Measurements from ENCODE around the gene CROCC2.
"Not testable (repeated sequence)": the region's sequence is repeated elsewhere in the genome, so short reads cannot be mapped to it uniquely, and the experiment has no call there.

The CROCC2 gene

GRCh38 chr2:240964704-240965295 is 58.7 kb downstream of the CROCC2 start:
- no peak for DNase-seq (ENCODE audit: low read depth in 2 of 2, low spot score in 1 of 2)

- DNase-seq (ENCODE audit: low read depth in 2 of 2, low spot score in 1 of 2) = no peak
Measured at GRCh38 chr2:240965296-240965904, 59.3 kb downstream of the CROCC2 start.

- DNase-seq (ENCODE audit: low read depth in 2 of 2, low spot score in 1 of 2) = no peak
Measured at GRCh38 chr2:240965905-240966456, 59.8 kb downstream of the CROCC2 start.

GRCh38 chr2:240966457-240966905 is 60.3 kb downstream of the CROCC2 start:
- no peak for DNase-seq (ENCODE audit: low read depth in 2 of 2, low spot score in 1 of 2)

GRCh38 chr2:240966906-240967680 is 61.0 kb downstream of the CROCC2 start:
- no peak for DNase-seq (ENCODE audit: low read depth in 2 of 2, low spot score in 1 of 2)

- DNase-seq (ENCODE audit: low read depth in 2 of 2, low spot score in 1 of 2) = no peak
Measured at GRCh38 chr2:240967681-240968621, 61.8 kb downstream of the CROCC2 start.

GRCh38 chr2:240968731-240969624 is 62.8 kb downstream of the CROCC2 start:
- no peak for DNase-seq (ENCODE audit: low read depth in 2 of 2, low spot score in 1 of 2)

GRCh38 chr2:240970104-240970503 is 64.0 kb downstream of the CROCC2 start:
- no peak for DNase-seq (ENCODE audit: low read depth in 2 of 2, low spot score in 1 of 2)

GRCh38 chr2:240970816-240971215 is 64.7 kb downstream of the CROCC2 start:
- no peak for DNase-seq (ENCODE audit: low read depth in 2 of 2, low spot score in 1 of 2)

- no peak for DNase-seq (ENCODE audit: low read depth in 2 of 2, low spot score in 1 of 2)
Measured at GRCh38 chr2:240972201-240972600, 66.1 kb downstream of the CROCC2 start.

- DNase-seq (ENCODE audit: low read depth in 2 of 2, low spot score in 1 of 2) = no peak
Measured at GRCh38 chr2:240972636-240973521, 66.7 kb downstream of the CROCC2 start.

GRCh38 chr2:240974771-240975572 is 68.8 kb downstream of the CROCC2 start:
- no peak for DNase-seq (ENCODE audit: low read depth in 2 of 2, low spot score in 1 of 2)

GRCh38 chr2:240975903-240976302 is 69.8 kb downstream of the CROCC2 start:
- DNase-seq (ENCODE audit: low read depth in 2 of 2, low spot score in 1 of 2) = not testable (repeated sequence)

- no peak for DNase-seq (ENCODE audit: low read depth in 2 of 2, low spot score in 1 of 2)
Measured at GRCh38 chr2:240981280-240981679, 75.1 kb downstream of the CROCC2 start.

- DNase-seq (ENCODE audit: low read depth in 2 of 2, low spot score in 1 of 2) = no peak
Measured at GRCh38 chr2:240981871-240982800, 76.0 kb downstream of the CROCC2 start.

GRCh38 chr2:240982821-240983281 is 76.7 kb downstream of the CROCC2 start:
- no peak for DNase-seq (ENCODE audit: low read depth in 2 of 2, low spot score in 1 of 2)

Data from stimulated activated CD8-positive, alpha-beta memory T cell treated with anti-CD3 and anti-CD28 coated beads, Interleukin-4, amount 100 ng/mL, for 1 hour (primary cell).